CD4-positive, alpha-beta T cell treated with Interleukin-10 for 1 hour (primary cell): Measurements from ENCODE around the gene DLL1.

Experiments
- DNase-seq: peaks from one replicate; pipeline ENCODE4 v3.0.0-alpha.2; 2020

Gene DLL1

GRCh38 chr6:170282512-170283158 lies 8.2 kb downstream of the DLL1 start:
- no peak for DNase-seq

- no peak for DNase-seq
Measured at GRCh38 chr6:170281331-170282292, 9.3 kb downstream of the DLL1 start.

GRCh38 chr6:170280689-170281045 lies 10.2 kb downstream of the DLL1 start:
- DNase-seq: no peak

- peak; percentile 69 for DNase-seq
Measured at GRCh38 chr6:170279977-170280688, 10.7 kb downstream of the DLL1 start.

- no peak for DNase-seq
Measured at GRCh38 chr6:170279426-170279825, 11.5 kb downstream of the DLL1 start.

- no peak for DNase-seq
Measured at GRCh38 chr6:170278743-170279094, 12.2 kb downstream of the DLL1 start.

- no peak for DNase-seq
Measured at GRCh38 chr6:170277893-170278742, 12.8 kb downstream of the DLL1 start.

GRCh38 chr6:170276369-170277057 lies 14.4 kb downstream of the DLL1 start:
- DNase-seq: no peak

GRCh38 chr6:170274713-170275560 lies 15.9 kb downstream of the DLL1 start:
- no peak for DNase-seq

- DNase-seq: no peak
Measured at GRCh38 chr6:170273681-170274080, 17.2 kb downstream of the DLL1 start.

- no peak for DNase-seq
Measured at GRCh38 chr6:170273191-170273590, 17.7 kb downstream of the DLL1 start.

- DNase-seq: no peak
Measured at GRCh38 chr6:170272341-170273065, 18.4 kb downstream of the DLL1 start.

GRCh38 chr6:170271771-170272314 lies 19.0 kb downstream of the DLL1 start:
- peak; percentile 85 for DNase-seq

- no peak for DNase-seq
Measured at GRCh38 chr6:170270984-170271593, 19.8 kb downstream of the DLL1 start.

- no peak for DNase-seq
Measured at GRCh38 chr6:170269846-170270541, 20.9 kb downstream of the DLL1 start.

GRCh38 chr6:170269151-170269845 lies 21.6 kb downstream of the DLL1 start:
- no peak for DNase-seq

GRCh38 chr6:170268216-170269129 lies 22.4 kb downstream of the DLL1 start:
- no peak for DNase-seq
